Erythroblast (primary cell): Measurements from ENCODE around the gene RAVER2.

Source experiments
- DNase-seq, 2 experiments: peaks; one replicate each; lab custom pipeline; 2025; lab: John Stamatoyannopoulos, UW
- GATA1 ChIP-seq: IDR thresholded peaks from 2 replicates; pipeline ENCODE4 v1.6.1; 2011; ENCODE audit warnings: low read depth, mild to moderate bottlenecking, control low read depth, low read length, moderate library complexity
- POLR2A ChIP-seq: IDR thresholded peaks from 2 replicates; pipeline ENCODE4 v1.6.1; 2011; ENCODE audit warnings: mild to moderate bottlenecking, low read length

The RAVER2 gene

GRCh38 chr1:64851664-64852063 is 106.8 kb downstream of the RAVER2 start:
- DNase-seq = no peak
- no peak for TF ChIP-seq GATA1
- no peak for TF ChIP-seq POLR2A

DNA sequence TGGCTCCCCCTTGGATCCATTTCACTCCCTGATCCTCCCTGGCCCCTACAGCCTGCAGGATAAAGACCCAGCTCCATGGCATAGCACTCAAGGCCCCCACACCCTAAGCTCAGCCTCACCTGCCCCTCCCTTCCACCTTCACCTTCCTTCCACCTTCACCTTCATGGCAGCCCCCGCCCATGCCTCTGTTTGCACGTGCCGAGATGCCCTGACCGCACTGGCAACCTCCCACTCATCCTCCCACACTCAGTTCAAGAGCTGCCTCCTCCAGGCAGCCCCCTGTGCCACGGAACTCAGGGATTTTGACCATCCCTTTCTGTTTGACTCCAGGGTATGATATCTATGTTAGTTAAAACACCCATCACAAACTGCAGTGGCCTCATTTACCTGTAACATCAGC is 109.8 kb downstream of the RAVER2 start:
- TF ChIP-seq GATA1 = no peak
- TF ChIP-seq POLR2A = no peak
- DNase-seq = no peak

GRCh38 chr1:64855557-64855956 is 110.7 kb downstream of the RAVER2 start:
- DNase-seq = no peak
- TF ChIP-seq GATA1 = no peak
- TF ChIP-seq POLR2A = no peak

- TF ChIP-seq POLR2A (no peak), GATA1 (no peak)
- DNase-seq = no peak
Observed at GRCh38 chr1:64856553-64856952, 111.7 kb downstream of the RAVER2 start.

DNA sequence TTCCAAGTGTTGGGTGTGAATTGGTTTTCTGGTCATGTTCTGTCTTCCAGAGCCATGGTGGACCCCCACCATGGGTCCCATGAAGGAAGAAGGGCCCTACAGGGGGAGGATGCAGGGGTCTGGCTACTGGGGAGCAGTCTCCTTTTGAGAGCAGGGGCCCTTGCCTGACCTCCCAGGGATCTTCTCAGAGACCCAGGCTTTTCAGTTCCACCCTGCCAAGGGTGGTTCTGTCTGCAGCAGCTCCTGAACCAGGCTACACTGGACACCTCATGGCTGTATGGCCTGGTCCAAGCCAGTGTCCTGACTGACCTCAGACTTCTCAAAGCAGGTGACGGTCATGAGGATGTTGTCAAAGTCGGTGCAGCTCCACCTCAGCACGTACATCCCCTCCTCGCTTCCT is 112.5 kb downstream of the RAVER2 start:
- TF ChIP-seq POLR2A (no peak), GATA1 (no peak)

DNA sequence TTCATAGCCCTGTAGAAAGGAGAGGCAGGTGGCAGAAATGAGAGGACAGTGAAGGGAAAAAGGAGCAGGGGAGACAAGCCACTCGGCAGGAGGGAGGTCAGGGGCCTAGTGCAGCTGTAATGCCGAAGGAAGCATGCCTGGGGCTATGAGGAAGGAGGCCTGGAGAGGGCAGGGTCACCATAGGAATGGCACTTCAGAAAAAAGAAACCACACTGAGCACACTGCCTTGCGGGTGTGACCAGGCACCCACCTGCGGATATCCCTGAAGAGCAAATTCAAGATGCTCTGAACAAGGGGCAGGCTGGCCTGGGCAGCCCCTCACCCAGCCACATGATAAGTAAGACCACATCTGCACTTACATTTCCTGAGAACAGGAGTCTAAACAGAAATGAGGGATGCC is 116.7 kb downstream of the RAVER2 start:
- DNase-seq = peak in 1 of 2 experiments; percentile 13
- TF ChIP-seq POLR2A = no peak
- no peak for TF ChIP-seq GATA1

More for the DNA sequence above, 112.5 kb downstream of the RAVER2 start:
- no peak for DNase-seq

DNA sequence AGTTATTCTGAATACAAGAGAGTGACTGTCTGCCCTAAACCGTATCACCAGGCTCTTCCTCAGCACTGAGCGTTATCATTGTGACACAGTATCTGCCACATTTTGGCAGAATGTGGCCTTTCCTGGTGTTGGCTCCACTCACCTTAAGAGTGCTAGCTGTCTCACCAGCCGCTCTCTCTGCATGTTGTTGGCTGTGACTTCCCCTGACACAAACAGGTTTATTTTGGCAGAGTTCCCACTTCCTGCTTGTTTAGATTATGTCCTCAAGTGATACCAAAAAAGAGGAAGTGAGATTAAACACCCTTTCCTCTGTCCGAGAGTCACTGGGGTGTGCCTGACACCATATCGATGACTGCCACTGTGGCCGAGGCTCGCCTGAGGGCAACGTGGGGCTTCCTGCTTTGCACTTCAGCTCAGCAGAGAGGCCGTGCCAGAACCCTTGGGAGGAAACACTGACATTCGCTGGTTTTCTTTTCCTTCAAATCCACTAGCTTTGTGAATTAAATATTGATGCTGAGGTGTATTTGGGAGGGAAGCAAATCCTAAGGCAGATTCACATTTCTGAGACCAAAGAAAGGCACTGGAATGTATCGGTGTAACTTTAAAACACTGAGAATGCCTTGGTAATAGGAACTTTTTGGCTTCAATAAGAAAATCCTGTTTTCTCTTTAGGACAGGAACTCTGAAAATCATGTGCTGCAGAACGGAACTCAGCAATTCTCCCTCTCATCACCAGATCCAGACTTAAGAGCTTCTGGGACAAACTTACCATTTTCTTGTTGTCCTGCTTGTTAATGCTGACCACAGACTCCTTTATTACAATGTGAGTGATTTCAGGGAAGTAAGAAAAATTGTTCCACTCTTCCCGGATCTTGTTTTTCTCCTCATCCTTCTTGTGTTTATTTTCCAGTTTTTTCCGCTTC is 119.4 kb downstream of the RAVER2 start:
- peak; percentile 87 to 91 for DNase-seq
- TF ChIP-seq POLR2A = no peak
- TF ChIP-seq GATA1 = no peak

- DNase-seq = no peak
Observed at GRCh38 chr1:64865105-64865757, 120.4 kb downstream of the RAVER2 start.

GRCh38 chr1:64866689-64867088 is 121.8 kb downstream of the RAVER2 start:
- no peak for DNase-seq
- no peak for TF ChIP-seq GATA1
- TF ChIP-seq POLR2A = no peak

More at GRCh38 chr1:64865105-64865757, 120.4 kb downstream of the RAVER2 start:
- TF ChIP-seq GATA1 (no peak), POLR2A (no peak)

GRCh38 chr1:64867266-64867665 is 122.4 kb downstream of the RAVER2 start:
- DNase-seq = no peak
- TF ChIP-seq GATA1 (no peak), POLR2A (no peak)

GRCh38 chr1:64871256-64871655 is 126.4 kb downstream of the RAVER2 start:
- no peak for DNase-seq
- TF ChIP-seq POLR2A (no peak), GATA1 (no peak)

DNA sequence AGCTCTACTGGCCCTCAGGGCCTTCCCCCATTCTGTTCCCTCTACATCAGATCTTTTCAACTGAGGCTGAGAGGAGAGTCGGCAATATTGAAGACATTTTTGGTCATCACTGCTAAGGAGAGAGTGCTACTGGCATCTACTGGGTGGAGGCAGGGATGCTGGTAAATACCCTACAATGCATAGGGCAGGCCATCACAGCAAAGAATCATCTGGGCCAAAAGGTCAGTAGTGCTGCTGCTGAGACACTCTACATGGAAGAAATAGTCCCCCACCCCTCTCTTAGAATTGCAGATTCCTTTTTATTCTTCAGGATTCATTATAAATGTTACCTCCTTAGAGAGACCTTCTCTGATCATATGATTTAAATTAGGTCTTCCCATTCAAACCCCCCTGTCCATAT is 127.2 kb downstream of the RAVER2 start:
- TF ChIP-seq POLR2A (no peak), GATA1 (no peak)
- no peak for DNase-seq

- no peak for DNase-seq
- no peak for TF ChIP-seq POLR2A
- no peak for TF ChIP-seq GATA1
Observed at GRCh38 chr1:64873576-64873975, 128.7 kb downstream of the RAVER2 start.

- TF ChIP-seq GATA1 (no peak), POLR2A (no peak)
- no peak for DNase-seq
Observed at GRCh38 chr1:64874666-64875065, 129.8 kb downstream of the RAVER2 start.
